ENCODE results near the gene OR2AG2. TPM values are rescaled to one million over a fixed set of nuclear protein-coding genes. Genes with fewer than 3 reads are reported as not detected.

The OR2AG2 gene
- total RNA-seq, 1 donor from 2014 or later = under 0.01 TPM

DNA sequence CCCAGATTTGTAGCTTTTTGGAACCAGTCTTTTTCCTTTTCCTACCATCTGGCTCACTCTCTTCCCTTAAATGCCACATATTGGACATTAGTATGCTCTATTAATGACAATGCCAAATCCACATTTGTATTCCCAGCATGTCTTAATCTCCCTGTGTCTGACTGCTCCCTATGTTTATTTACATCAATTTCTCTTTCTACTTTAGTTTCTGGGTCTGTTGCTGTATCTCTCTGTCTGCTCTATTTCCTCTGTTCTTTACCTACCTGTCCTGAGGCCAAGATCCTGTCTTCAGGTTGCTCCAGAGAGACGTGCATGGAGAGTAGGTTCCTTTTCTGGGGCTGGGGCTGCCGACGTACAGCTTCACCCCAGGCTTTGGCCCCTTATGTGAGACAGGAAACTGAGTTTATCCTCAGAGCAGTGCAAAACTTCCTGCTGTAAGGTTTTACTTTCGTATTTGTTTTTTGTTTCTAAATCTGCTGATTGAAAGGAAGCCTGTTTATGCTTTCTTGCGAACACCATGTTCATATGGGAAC lies 25.6 kb downstream of the OR2AG2 start:
- no peaks in the 10 kb centered on the region for H3K36me3 ChIP-seq (ENCODE audit: control insufficient read depth, insufficient read depth, low read length)
- no peaks in the 10 kb centered on the region for H3K27me3 ChIP-seq (ENCODE audit: control insufficient read depth, insufficient read depth, low read length)
- FAIRE-seq = no peak
- no peak overlapping the region for H3K4me3 ChIP-seq (ENCODE audit: low read depth, low read length)
- TF ChIP-seq, protein P1, sequence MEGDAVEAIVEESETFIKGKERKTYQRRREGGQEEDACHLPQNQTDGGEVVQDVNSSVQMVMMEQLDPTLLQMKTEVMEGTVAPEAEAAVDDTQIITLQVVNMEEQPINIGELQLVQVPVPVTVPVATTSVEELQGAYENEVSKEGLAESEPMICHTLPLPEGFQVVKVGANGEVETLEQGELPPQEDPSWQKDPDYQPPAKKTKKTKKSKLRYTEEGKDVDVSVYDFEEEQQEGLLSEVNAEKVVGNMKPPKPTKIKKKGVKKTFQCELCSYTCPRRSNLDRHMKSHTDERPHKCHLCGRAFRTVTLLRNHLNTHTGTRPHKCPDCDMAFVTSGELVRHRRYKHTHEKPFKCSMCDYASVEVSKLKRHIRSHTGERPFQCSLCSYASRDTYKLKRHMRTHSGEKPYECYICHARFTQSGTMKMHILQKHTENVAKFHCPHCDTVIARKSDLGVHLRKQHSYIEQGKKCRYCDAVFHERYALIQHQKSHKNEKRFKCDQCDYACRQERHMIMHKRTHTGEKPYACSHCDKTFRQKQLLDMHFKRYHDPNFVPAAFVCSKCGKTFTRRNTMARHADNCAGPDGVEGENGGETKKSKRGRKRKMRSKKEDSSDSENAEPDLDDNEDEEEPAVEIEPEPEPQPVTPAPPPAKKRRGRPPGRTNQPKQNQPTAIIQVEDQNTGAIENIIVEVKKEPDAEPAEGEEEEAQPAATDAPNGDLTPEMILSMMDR (IDR thresholded peaks at IDR 0.05; ENCODE audit: insufficient read depth, low read length, severe bottlenecking) = no peak
- DNase-seq (ENCODE audit: low read depth) = no peak

DNA sequence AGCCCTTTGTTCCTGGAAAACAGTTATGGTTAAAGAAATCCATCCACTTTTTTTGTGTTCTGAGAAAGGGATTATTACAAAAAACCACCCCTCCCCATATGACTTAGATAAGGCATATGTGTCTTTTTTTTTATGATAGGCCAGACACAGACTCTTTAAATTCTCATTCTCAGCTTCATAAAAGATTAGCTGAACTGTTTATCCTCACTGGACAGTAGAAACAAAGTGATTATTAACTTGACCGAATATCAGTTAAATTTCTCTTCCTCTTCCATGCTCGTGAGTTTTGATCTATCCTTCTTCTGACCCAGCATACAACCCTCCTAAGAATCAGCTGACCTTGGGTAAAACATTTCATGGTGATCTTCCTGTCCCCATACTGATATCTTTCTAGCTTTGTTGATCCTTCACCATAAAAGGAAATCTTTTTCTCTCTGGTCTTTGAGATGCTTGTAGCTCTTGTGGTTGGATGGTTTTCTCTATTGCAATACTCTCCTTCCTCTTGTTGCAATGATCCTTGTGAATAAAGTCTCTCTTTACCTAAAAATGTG lies 26.2 kb downstream of the OR2AG2 start:
- TF ChIP-seq, protein P1 (IDR thresholded peaks at IDR 0.05; ENCODE audit: insufficient read depth, low read length, severe bottlenecking) = no peak
- FAIRE-seq = no peak
- no peak for DNase-seq (ENCODE audit: low read depth)

DNA sequence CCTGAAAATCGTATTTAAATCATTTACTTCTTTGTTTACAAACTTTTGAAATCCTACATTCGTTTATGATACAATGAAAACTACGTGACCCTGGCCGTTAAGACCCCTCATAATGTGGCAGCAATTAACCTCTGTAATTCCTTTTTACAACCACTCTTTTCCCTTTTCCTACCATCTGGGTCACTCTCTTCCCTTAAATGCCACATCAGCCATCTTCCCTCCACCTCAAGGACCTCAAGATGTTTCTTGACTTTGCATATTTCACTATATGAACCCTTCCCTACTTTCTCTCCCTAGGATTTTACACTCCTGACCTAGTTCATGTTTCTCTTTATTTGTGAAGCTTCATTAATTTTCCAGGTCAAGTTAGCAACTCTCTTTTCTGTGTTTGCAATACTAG lies 26.8 kb downstream of the OR2AG2 start:
- no peak overlapping the region for H3K4me3 ChIP-seq (ENCODE audit: low read depth, low read length)
- TF ChIP-seq, protein P1 (IDR thresholded peaks at IDR 0.05; ENCODE audit: insufficient read depth, low read length, severe bottlenecking) = no peak
- DNase-seq (ENCODE audit: low read depth) = no peak
- no peaks in the 10 kb centered on the region for H3K27me3 ChIP-seq (ENCODE audit: control insufficient read depth, insufficient read depth, low read length)
- H3K36me3 ChIP-seq (ENCODE audit: control insufficient read depth, insufficient read depth, low read length) = no peaks in the 10 kb centered on the region
- FAIRE-seq = no peak

More for the DNA sequence above, 26.2 kb downstream of the OR2AG2 start:
- Histone ChIP-seq H3K27me3 (ENCODE audit: control insufficient read depth, insufficient read depth, low read length) (no peaks in the 10 kb centered on the region), H3K36me3 (ENCODE audit: control insufficient read depth, insufficient read depth, low read length) (no peaks in the 10 kb centered on the region), H3K4me3 (ENCODE audit: low read depth, low read length) (no peak overlapping the region)

DNA sequence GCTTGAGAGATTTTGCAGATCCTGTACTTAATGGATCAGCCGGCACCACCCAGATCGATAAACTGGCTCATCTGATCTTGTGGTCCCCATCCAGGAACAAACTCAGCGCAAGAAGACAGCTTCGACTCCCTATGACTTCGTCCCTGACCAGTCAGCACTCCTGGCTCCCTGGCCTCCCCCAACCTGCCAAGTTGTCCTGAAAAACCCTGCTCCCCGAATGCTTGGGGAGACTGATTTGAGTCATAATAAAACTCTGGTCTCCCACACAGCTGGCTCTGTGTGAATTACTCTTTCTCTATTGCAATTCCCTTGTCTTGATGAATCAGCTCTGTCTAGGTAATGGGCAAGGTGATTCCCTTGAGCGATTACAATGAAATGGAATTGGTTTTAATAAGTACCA lies 29.5 kb downstream of the OR2AG2 start:
- Histone ChIP-seq H3K27me3 (ENCODE audit: control insufficient read depth, insufficient read depth, low read length) (no peaks in the 10 kb centered on the region), H3K36me3 (ENCODE audit: control insufficient read depth, insufficient read depth, low read length) (no peaks in the 10 kb centered on the region), H3K4me3 (ENCODE audit: low read depth, low read length) (no peak overlapping the region)
- FAIRE-seq (no peak), DNase-seq (ENCODE audit: low read depth) (no peak)
- TF ChIP-seq, protein P1 (IDR thresholded peaks at IDR 0.05; ENCODE audit: insufficient read depth, low read length, severe bottlenecking) = no peak

DNA sequence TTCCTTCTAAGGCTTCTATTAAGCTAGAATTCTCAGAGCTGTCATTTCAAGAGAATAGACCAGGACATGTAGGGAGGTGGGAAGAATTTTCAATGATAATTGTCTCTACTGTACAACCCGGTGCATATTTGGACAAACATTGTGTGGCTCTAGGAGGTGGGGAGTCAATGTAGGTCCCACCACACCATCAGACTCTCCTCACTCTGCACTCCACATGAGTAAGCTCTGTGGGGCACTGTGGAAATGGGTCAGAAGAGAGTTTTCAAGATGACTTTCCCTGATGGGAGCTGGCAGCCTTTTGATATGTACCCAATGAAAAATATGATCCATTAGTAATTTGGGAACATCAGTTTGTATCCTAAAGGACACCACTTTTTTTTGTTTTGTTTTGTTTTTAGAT lies 33.2 kb downstream of the OR2AG2 start:
- DNase-seq (ENCODE audit: low read depth) (no peak), FAIRE-seq (no peak)
- Histone ChIP-seq H3K36me3 (ENCODE audit: control insufficient read depth, insufficient read depth, low read length) (no peaks in the 10 kb centered on the region), H3K4me3 (ENCODE audit: low read depth, low read length) (no peak overlapping the region), H3K27me3 (ENCODE audit: control insufficient read depth, insufficient read depth, low read length) (no peaks in the 10 kb centered on the region)
- TF ChIP-seq, protein P1 (IDR thresholded peaks at IDR 0.05; ENCODE audit: insufficient read depth, low read length, severe bottlenecking) = no peak

Measured in bronchial epithelial cell (primary cell).